WERI-Rb-1 (cell line): ENCODE results near the gene NAA10.

Experiments
- DNase-seq: peaks from one replicate; pipeline ENCODE4 v3.0.0-alpha.2; 2020
- H3K27ac ChIP-seq: fragments of 250-450 bp; sonication (Bioruptor Pico); 2 replicates; pipeline ENCODE4 v1.5.1; 2020; ENCODE audit warnings: mild to moderate bottlenecking, moderate library complexity
- H3K27me3 ChIP-seq: fragments of 250-450 bp; sonication (Bioruptor Pico); 2 replicates; pipeline ENCODE4 v1.5.1; 2021; ENCODE audit warnings: mild to moderate bottlenecking, low read depth, moderate library complexity; ENCODE audit not compliant: insufficient read depth, severe bottlenecking
- H3K36me3 ChIP-seq: fragments of 250-450 bp; sonication (Bioruptor Pico); 2 replicates; pipeline ENCODE4 v1.5.1; 2020; ENCODE audit warnings: mild to moderate bottlenecking, moderate library complexity
- H3K4me3 ChIP-seq: 2 replicates; pipeline ENCODE4 v1.5.1; 2011; ENCODE audit warnings: low read depth, mild to moderate bottlenecking, control low read depth, low read length
- H3K9me3 ChIP-seq: fragments of 250-450 bp; sonication (Bioruptor Pico); 2 replicates; pipeline ENCODE4 v1.5.1; 2021; ENCODE audit warnings: mild to moderate bottlenecking, moderate library complexity; ENCODE audit not compliant: severe bottlenecking
- CTCF ChIP-seq: IDR thresholded peaks from 2 replicates; pipeline ENCODE4 v1.5.1; 2011; ENCODE audit warnings: low read depth, mild to moderate bottlenecking, control low read depth, inconsistent platforms, low read length

Gene NAA10

DNA sequence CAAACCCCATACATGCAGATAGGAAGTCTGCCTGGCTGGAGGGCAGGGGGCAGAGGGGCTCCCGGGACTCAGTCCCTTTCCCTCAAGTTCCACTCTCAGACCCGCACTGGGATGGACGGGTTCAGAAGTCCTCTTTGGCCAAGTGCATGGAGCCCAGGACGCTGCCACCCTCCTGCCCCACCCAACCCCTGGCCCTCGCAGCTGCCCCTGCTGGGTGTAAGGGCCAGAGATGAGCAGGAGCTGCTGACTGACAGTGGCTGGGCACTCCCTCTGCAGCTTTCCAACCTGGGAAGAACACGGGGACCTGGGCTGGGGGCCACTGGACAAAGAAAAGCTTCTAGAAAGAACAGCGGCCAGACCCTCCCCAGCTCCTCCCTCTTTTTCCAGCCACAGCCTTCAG lies 52.3 kb downstream of the NAA10 start:
- no peak for TF ChIP-seq CTCF
- H3K27ac ChIP-seq: no peak overlapping the region
- peaks cover 26% of the 10 kb centered on the region for H3K27me3 ChIP-seq
- DNase-seq: no peak
- no peak overlapping the region for H3K4me3 ChIP-seq
- H3K36me3 ChIP-seq: no peaks in the 10 kb centered on the region; the same call in 1 of the 2 replicates
- H3K9me3 ChIP-seq: no peaks in the 10 kb centered on the region

- Histone ChIP-seq H3K9me3 (no peaks in the 10 kb centered on the region), H3K27ac (peak overlapping the region; percentile 21; the same call in 1 of the 2 replicates), H3K4me3 (no peak overlapping the region), H3K27me3 (peaks cover 21% of the 10 kb centered on the region), H3K36me3 (no peaks in the 10 kb centered on the region; the same call in 1 of the 2 replicates)
- peak; percentile 78 for DNase-seq
- no peak for TF ChIP-seq CTCF
Measured at GRCh38 chrX:153882086-153882498, 52.7 kb downstream of the NAA10 start.

- Histone ChIP-seq H3K27me3 (peaks cover 13% of the 10 kb centered on the region), H3K4me3 (no peak overlapping the region), H3K36me3 (no peaks in the 10 kb centered on the region; the same call in 1 of the 2 replicates), H3K27ac (0 out of 2 replicates have a peak overlapping the region, but pooled peaks have one; percentile 21), H3K9me3 (no peaks in the 10 kb centered on the region)
- DNase-seq: no peak
- no peak for TF ChIP-seq CTCF
Measured at GRCh38 chrX:153881281-153881680, 53.6 kb downstream of the NAA10 start.

GRCh38 chrX:153880440-153880815 lies 54.4 kb downstream of the NAA10 start:
- no peak for DNase-seq
- TF ChIP-seq CTCF: no peak
- Histone ChIP-seq H3K4me3 (no peak overlapping the region), H3K27ac (no peak overlapping the region), H3K9me3 (no peaks in the 10 kb centered on the region), H3K27me3 (peaks cover 12% of the 10 kb centered on the region), H3K36me3 (no peaks in the 10 kb centered on the region; the same call in 1 of the 2 replicates)

- DNase-seq: no peak
- Histone ChIP-seq H3K27me3 (peaks cover 10% of the 10 kb centered on the region), H3K4me3 (no peak overlapping the region), H3K9me3 (no peaks in the 10 kb centered on the region), H3K36me3 (no peaks in the 10 kb centered on the region; the same call in 1 of the 2 replicates), H3K27ac (peak overlapping the region; percentile 78)
- TF ChIP-seq CTCF: no peak
Measured at GRCh38 chrX:153879741-153880439, 54.9 kb downstream of the NAA10 start.
